GM18909 (cell line): ENCODE results near the gene POLE2.
A peak's percentile ranks its signal among the peaks of the same experiment; 100 is the strongest.
"Not testable (repeated sequence)": the region's sequence is repeated elsewhere in the genome, so short reads cannot be mapped to it uniquely, and the experiment has no call there.

Experiments used
- ATAC-seq: cut with Tn5 transposase; IDR thresholded peaks from one replicate; pipeline ENCODE4 v1.9.1; 2021; ENCODE audit warnings: mild to moderate bottlenecking; ENCODE audit not compliant: unreplicated experiment, poor library complexity

The POLE2 gene

GRCh38 chr14:49687942-49688700 is at the start of gene POLE2:
POLE2 (minus strand) TSS chr14:49688214; CDS start chr14:49688203, 11 bp downstream.
- ATAC-seq = peak; percentile 88

DNA sequence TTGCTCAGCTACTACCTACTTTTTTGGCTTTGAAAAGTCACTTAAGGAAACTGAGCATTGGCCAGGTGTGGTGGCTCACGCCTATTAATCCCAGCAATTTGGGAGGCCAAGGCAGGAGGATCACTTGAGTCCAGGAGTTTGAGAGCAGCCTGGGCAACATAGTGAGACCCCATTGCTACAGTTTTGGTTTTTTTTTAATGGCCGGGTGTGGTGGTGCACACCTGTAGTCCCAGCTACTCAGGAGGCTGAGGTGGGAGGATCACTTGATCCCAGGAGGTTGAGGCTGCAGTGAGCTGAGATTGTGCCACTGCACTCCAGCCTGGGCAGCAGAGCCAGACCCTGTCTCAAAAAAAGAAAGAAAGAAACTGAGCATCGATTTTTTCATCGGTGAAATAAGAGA is 47.7 kb upstream of the POLE2 start:
- not testable (repeated sequence) for ATAC-seq

DNA sequence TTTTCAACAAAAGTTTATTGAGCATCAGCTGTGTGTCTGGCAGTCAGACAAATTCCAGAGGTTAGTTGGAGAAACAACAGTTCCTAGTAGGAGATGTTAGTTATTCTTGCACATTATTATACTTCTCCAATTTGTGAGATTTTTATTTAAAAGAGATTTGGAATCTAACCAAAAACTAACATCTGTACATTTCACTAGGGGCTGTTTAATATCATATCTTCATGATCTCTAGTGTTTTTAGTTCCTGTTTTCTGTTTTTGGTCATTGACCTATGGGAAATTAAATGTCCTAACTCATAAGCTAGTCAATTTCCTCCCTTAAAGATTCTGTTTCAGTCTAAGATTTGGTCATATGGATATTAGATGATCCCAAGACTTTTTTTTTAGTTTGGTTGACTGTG is 45.8 kb upstream of the POLE2 start:
- ATAC-seq = no peak

GRCh38 chr14:49732896-49733295 is 44.9 kb upstream of the POLE2 start:
- no peak for ATAC-seq

DNA sequence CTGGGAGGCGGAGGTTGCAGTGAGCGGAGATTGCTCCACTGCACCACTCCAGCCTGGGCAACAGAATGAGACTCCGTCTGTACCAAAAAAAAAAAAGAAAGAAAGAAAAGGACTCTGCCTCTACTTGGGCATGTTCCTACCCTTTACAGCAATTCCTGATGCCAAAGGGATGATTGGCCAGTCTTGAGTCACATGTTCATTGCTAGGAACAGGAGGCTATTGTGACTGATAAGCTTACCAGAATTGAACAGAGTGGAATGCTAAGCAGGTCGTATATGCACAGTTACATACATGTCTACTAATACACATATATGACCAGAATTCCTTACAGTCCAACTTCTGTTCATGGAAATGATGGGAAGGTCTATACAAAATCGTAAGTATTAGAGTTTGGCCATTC is 39.2 kb upstream of the POLE2 start:
- no peak for ATAC-seq

GRCh38 chr14:49721733-49722435 is 33.9 kb upstream of the POLE2 start:
- ATAC-seq = not testable (repeated sequence)

DNA sequence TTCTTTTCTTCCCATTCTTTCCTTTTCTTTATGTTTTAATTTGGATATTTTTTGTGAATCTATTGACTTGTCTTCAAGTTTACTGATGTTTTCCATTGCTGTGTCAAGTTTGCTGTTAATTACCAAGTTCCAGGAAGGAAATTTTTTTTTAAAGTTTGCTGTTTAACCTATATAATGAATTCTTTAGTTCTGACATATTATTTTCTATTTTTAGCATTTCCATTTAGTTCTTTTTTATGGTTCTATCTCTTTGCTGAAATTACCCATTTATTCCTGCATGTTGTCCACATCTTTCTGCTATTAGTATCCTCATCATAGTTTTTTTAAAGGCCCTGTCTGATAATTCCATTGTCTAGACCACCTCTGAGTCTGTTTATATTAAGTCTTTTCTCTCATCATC is 32.7 kb upstream of the POLE2 start:
- ATAC-seq = no peak

- not testable (repeated sequence) for ATAC-seq
Observed at GRCh38 chr14:49710993-49711392, 23.0 kb upstream of the POLE2 start.

DNA sequence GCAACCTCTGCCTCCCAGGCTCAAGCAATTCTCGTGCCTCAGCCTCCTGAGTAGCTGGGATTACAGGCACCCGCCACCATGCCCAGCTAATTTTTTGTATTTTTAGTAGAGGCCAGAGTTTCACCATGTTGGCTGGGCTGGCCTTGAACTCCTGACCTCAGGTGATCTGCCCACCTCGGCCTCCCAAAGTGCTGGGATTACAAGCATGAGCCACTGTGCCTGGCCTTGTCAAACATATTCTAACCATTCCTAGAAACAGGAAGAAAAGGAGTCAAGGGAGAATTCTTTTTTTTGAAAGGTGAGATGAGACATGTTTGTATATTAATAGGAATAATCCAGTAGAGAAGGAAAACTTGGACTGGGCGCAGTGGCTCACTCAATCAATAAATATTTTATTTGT is 16.5 kb upstream of the POLE2 start:
- ATAC-seq = not testable (repeated sequence)

DNA sequence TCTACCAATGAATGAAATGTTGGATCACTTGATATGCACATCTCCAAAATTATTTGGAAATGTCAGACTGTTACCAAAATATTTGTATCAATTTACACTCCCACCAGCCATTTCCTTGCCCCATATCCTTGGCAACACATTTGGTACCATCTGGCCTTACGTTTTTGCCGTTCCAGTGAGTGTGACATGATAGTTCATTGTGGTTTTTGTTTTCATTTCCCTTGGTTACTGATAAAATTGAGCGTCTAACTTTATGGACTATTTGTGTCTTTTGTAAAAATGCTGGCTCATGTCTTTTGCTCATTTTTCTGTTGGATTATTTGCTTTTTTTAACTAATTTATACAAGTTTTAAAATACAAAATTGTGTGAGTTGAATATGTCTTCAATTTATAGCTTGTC is 16.0 kb upstream of the POLE2 start:
- no peak for ATAC-seq

DNA sequence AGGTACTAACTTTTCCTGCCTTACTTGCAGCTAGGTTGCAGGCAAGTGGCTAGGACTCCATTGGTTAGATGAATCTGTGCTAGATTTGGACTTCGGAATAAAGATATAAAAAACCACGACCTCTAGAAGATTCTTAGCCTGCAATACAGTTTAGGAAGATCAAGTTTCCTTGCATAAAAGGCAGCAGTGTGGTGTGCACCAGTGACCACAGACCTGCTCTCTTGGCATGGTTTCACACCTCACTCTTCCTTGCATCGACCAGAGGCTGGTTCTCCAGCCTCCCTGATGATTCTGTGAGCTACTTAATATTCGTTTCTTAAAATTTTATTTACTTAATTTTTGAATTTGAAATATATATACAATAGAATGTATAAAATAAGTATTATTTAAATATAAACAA is 14.7 kb upstream of the POLE2 start:
- no peak for ATAC-seq

DNA sequence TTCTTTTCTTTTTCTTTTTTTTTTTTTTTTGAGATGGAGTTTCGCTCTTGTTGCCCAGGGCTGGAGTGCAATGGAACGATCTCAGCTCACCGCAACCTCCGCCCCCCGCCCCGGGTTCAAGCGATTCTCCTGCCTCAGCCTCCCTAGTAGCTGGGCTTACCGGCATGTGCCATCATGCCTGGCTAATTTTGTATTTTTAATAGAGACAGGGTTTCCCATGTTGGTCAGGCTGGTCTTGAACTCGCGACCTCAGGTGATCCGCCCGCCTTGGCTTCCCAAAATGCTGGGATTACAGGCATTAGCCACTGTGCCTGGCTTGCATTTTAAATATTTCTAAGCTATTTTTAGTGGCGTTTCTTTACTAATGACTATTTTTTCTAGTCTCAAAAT is 5.7 kb upstream of the POLE2 start:
- not testable (repeated sequence) for ATAC-seq

- ATAC-seq = peak; percentile 77
Observed at GRCh38 chr14:49692811-49693734, 5.1 kb upstream of the POLE2 start, which contains the start of gene KLHDC1. KLHDC1 (plus strand) TSS chr14:49693120; CDS start chr14:49693195, 75 bp downstream.

GRCh38 chr14:49692193-49692757 is 4.3 kb upstream of the POLE2 start:
- no peak for ATAC-seq

DNA sequence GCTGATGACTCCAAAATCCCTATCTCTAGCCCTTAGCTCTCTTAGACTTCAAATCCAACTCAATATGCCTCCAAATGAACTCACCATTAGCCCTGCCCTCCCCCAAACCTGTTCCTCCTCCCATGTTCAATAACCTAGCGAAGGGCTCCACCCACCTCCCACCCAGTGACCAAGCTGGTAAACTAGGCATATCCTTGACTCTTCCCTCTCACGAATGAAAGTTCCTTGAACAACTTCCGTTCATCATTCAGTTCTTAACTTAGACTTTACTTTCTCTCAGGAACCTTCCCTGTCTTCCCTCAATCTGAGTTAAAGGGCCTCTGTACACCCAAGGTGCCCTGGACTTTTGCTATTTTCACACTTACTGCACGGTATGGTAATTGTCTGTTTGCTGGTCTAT is 3.0 kb upstream of the POLE2 start:
- ATAC-seq = no peak

GRCh38 chr14:49688701-49689030 is 652 bp upstream of the POLE2 start:
- no peak for ATAC-seq

GRCh38 chr14:49686425-49686824 is 1.6 kb downstream of the POLE2 start:
- no peak for ATAC-seq

GRCh38 chr14:49679271-49679670 is 8.7 kb downstream of the POLE2 start:
- ATAC-seq = no peak

DNA sequence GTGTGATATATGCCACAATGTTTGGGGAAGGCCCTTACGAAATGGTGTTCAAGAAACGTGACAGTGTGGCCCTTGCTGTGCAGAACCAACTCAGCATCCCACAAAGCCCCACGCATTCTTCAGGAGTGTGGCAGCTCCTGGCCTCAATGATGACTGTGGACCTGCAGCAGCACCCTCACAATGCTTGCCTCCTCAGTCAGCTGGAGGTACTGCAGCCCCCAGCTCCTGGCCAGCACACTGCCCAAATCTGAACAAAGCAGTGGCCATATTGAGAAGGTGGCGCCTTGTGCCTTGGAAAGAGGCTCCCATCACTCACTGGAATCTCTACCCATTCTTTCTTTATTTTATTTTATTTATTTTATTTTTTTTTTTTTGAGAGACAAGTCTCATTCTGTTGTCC is 10.4 kb downstream of the POLE2 start:
- ATAC-seq = no peak

- no peak for ATAC-seq
Observed at GRCh38 chr14:49673586-49673985, 14.4 kb downstream of the POLE2 start.
